SK-N-SH (cell line): Measurements from ENCODE around the gene B2M.

ENCODE experiments used
- CTCF ChIP-seq: fragments of 200-600 bp; sonication (generic); IDR thresholded peaks from 2 replicates; pipeline ENCODE4 v1.6.1; 2017; ENCODE audit warnings: antibody characterized with exemption, mild to moderate bottlenecking, moderate library complexity
- EP300 ChIP-seq, 2 experiments: IDR thresholded peaks; 2 replicates each; pipeline versions ENCODE4 v1.4.0 to v1.6.1; 2012; ENCODE audit warnings: borderline replicate concordance in 1 of 2, low read depth in 1 of 2, low read length in 1 of 2

DNA sequence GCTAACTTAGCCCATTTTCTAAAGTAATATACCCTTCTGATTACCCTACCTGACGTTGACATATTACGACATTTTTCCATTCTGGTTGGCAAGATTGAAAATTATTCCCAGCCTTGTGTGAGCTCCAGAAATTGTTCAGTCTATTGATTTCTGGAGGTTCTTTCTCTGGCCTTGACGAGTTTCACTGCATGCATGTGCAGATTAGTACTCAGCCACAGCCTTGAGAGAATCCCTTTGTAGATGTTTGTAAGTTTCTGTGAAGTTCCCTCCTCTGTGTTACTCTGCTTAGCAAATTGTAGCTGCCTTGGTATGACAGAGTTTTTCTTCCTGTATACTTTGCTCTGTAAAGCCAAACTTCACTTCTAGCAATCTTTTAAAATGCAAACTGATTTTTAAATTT, 52.5 kb downstream of the B2M start:
- no peak for TF ChIP-seq CTCF
- no peak for TF ChIP-seq EP300 (IDR thresholded peaks at IDR 0.05; ENCODE audit: borderline replicate concordance in 1 of 2, low read depth in 1 of 2, low read length in 1 of 2)
